OCI-LY3 (cell line): ENCODE data around the gene MYO15A.

Experiments
- CTCF ChIP-seq: fragments of 200-600, 300-600 bp; sonication (generic); IDR thresholded peaks from 2 replicates; pipeline ENCODE4 v1.5.1; 2014; ENCODE audit warnings: antibody characterized with exemption, low read length, low read depth
- EZH2phosphoT487 ChIP-seq: fragments of 200-600 bp; shearing (Covaris generic); IDR thresholded peaks from 2 replicates; pipeline ENCODE4 v1.6.1; 2018; ENCODE audit warnings: antibody characterized with exemption, mixed run types, low read depth

GRCh38 chr17:18179196-18179595, 70.6 kb downstream of the MYO15A start:
- no peak for TF ChIP-seq CTCF
- no peak for TF ChIP-seq EZH2phosphoT487
